ENCODE results near the gene PLPPR5.

- TF ChIP-seq ATF3 (IDR thresholded peaks at IDR 0.05; ENCODE audit: insufficient read depth, low read depth, low read length) = no peak
- TF ChIP-seq CTCF (IDR thresholded peaks at IDR 0.05; ENCODE audit: control extremely low read depth in 1 of 3, insufficient read depth in 1 of 3, low read depth in 1 of 3, low read length in 3 of 3) = no peak
- no peak for TF ChIP-seq FOSL1 (IDR thresholded peaks at IDR 0.05; ENCODE audit: insufficient read depth, low read depth, low read length)
- TF ChIP-seq CREB1 (IDR thresholded peaks at IDR 0.05) = no peak
These were observed 100.9 kb downstream of the PLPPR5 start for GRCh38 chr1:98903726-98904125.
